ENCODE measurements around the gene BPIFA3. TPM values are rescaled to one million over a fixed set of nuclear protein-coding genes. Genes with fewer than 3 reads are reported as not detected.
A peak's percentile ranks its signal among the peaks of the same experiment; 100 is the strongest.

BPIFA3 gene
- total and polyA plus RNA-seq, 2 experiments from 2014 or later: not detected

DNA sequence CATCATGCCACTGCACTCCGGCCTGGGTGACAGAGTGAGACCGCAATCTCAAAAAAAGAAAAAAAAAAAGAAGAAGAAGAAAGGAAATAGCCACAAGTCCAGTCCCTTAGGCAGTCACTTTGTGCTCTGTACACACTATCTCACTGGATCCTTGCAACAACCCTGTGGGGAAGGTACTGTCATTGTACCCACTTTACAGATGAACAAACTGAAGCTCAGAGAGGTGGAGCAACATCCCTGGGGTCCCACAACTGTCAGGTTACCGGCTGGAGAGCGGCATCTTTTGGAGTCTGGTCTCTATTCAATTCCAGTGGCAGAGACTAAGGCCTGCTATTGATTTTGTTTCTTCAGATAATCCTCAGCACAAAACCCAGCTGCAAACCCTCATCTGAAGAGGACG, 37.0 kb upstream of the BPIFA3 start:
- no peak overlapping the region for H3K27ac Mint-ChIP-seq
- H3K27me3 Mint-ChIP-seq (ENCODE audit: insufficient read depth, low read depth, poor library complexity): peaks cover 4% of the 10 kb centered on the region
- no peak overlapping the region for H3K4me3 ChIP-seq
- no peaks in the 10 kb centered on the region for H3K9me2 ChIP-seq (ENCODE audit: insufficient read depth)
- DNase-seq (ENCODE audit: low spot score) (no peak), ATAC-seq (no peak)
- no peaks in the 10 kb centered on the region for H3K79me2 ChIP-seq (replicated peaks; ENCODE audit: insufficient read depth)
- H3K4me3 Mint-ChIP-seq: no peak overlapping the region
- H3K9me3 Mint-ChIP-seq: peaks cover 14% of the 10 kb centered on the region
- no peaks in the 10 kb centered on the region for H4K20me1 ChIP-seq (replicated peaks; ENCODE audit: insufficient read depth)
- no peaks in the 10 kb centered on the region for H3F3A ChIP-seq (replicated peaks; ENCODE audit: low read depth)
- no peak overlapping the region for H2AFZ ChIP-seq
- TF ChIP-seq NANOG (IDR thresholded peaks at IDR 0.05; ENCODE audit: borderline replicate concordance) (no peak), STAT1 (IDR thresholded peaks at IDR 0.05; ENCODE audit: unreplicated experiment) (no peak), ZNF114 (CRISPR knock-in tag; IDR thresholded peaks at IDR 0.05) (no peak)
- H3K36me3 Mint-ChIP-seq (ENCODE audit: low read depth): no peaks in the 10 kb centered on the region; the same call in 2 of the 3 replicates
- H3K27me3 ChIP-seq (ENCODE audit: insufficient read depth): no peaks in the 10 kb centered on the region
- H3K4me1 ChIP-seq (ENCODE audit: insufficient read depth): no peaks in the 10 kb centered on the region
- no peaks in the 10 kb centered on the region for H3K36me3 ChIP-seq (ENCODE audit: insufficient read depth)
- H3K27ac ChIP-seq (ENCODE audit: low read depth): no peak overlapping the region
- peaks cover 10% of the 10 kb centered on the region for H3K4me1 Mint-ChIP-seq
- no peak overlapping the region for H3K4me2 ChIP-seq

GRCh38 chr20:33181482-33182093, 35.6 kb upstream of the BPIFA3 start:
- no peak overlapping the region for H3K4me3 ChIP-seq

More at GRCh38 chr20:33181482-33182093, 35.6 kb upstream of the BPIFA3 start:
- Mint-ChIP-seq H3K9me3 (peaks cover 18% of the 10 kb centered on the region), H3K4me1 (peaks cover 10% of the 10 kb centered on the region), H3K27ac (no peak overlapping the region; the same call in 1 of the 2 replicates), H3K36me3 (ENCODE audit: low read depth) (peaks cover 2% of the 10 kb centered on the region; the same call in 1 of the 3 replicates), H3K27me3 (ENCODE audit: insufficient read depth, low read depth, poor library complexity) (peaks cover 2% of the 10 kb centered on the region), H3K4me3 (no peak overlapping the region)
- Histone ChIP-seq H3K4me2 (no peak overlapping the region), H3K4me1 (ENCODE audit: insufficient read depth) (no peaks in the 10 kb centered on the region), H3K27me3 (ENCODE audit: insufficient read depth) (no peaks in the 10 kb centered on the region), H3F3A (replicated peaks; ENCODE audit: low read depth) (no peaks in the 10 kb centered on the region), H3K79me2 (replicated peaks; ENCODE audit: insufficient read depth) (no peaks in the 10 kb centered on the region), H3K36me3 (ENCODE audit: insufficient read depth) (no peaks in the 10 kb centered on the region), H2AFZ (no peak overlapping the region), H4K20me1 (replicated peaks; ENCODE audit: insufficient read depth) (no peaks in the 10 kb centered on the region), H3K27ac (ENCODE audit: low read depth) (no peak overlapping the region), H3K9me2 (ENCODE audit: insufficient read depth) (no peaks in the 10 kb centered on the region)
- peak; percentile 56 for DNase-seq (ENCODE audit: low spot score)
- ATAC-seq: peak; percentile 89
- TF ChIP-seq, protein P1, sequence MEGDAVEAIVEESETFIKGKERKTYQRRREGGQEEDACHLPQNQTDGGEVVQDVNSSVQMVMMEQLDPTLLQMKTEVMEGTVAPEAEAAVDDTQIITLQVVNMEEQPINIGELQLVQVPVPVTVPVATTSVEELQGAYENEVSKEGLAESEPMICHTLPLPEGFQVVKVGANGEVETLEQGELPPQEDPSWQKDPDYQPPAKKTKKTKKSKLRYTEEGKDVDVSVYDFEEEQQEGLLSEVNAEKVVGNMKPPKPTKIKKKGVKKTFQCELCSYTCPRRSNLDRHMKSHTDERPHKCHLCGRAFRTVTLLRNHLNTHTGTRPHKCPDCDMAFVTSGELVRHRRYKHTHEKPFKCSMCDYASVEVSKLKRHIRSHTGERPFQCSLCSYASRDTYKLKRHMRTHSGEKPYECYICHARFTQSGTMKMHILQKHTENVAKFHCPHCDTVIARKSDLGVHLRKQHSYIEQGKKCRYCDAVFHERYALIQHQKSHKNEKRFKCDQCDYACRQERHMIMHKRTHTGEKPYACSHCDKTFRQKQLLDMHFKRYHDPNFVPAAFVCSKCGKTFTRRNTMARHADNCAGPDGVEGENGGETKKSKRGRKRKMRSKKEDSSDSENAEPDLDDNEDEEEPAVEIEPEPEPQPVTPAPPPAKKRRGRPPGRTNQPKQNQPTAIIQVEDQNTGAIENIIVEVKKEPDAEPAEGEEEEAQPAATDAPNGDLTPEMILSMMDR (conservative IDR thresholded peaks at IDR 0.05; ENCODE audit: low read depth in 2 of 2): peak; percentile 39 to 70
- no peak for TF ChIP-seq ZNF462 (CRISPR knock-in tag; IDR thresholded peaks at IDR 0.05)
- TF ChIP-seq EZH2 (IDR thresholded peaks at IDR 0.05; ENCODE audit: low read depth, unreplicated experiment): no peak
- no peak for TF ChIP-seq STAT1 (IDR thresholded peaks at IDR 0.05; ENCODE audit: unreplicated experiment)
- TF ChIP-seq, protein P2, sequence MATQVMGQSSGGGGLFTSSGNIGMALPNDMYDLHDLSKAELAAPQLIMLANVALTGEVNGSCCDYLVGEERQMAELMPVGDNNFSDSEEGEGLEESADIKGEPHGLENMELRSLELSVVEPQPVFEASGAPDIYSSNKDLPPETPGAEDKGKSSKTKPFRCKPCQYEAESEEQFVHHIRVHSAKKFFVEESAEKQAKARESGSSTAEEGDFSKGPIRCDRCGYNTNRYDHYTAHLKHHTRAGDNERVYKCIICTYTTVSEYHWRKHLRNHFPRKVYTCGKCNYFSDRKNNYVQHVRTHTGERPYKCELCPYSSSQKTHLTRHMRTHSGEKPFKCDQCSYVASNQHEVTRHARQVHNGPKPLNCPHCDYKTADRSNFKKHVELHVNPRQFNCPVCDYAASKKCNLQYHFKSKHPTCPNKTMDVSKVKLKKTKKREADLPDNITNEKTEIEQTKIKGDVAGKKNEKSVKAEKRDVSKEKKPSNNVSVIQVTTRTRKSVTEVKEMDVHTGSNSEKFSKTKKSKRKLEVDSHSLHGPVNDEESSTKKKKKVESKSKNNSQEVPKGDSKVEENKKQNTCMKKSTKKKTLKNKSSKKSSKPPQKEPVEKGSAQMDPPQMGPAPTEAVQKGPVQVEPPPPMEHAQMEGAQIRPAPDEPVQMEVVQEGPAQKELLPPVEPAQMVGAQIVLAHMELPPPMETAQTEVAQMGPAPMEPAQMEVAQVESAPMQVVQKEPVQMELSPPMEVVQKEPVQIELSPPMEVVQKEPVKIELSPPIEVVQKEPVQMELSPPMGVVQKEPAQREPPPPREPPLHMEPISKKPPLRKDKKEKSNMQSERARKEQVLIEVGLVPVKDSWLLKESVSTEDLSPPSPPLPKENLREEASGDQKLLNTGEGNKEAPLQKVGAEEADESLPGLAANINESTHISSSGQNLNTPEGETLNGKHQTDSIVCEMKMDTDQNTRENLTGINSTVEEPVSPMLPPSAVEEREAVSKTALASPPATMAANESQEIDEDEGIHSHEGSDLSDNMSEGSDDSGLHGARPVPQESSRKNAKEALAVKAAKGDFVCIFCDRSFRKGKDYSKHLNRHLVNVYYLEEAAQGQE (IDR thresholded peaks at IDR 0.05; ENCODE audit: unreplicated experiment): no peak
- no peak for TF ChIP-seq ZNF331 (CRISPR knock-in tag; IDR thresholded peaks at IDR 0.05; ENCODE audit: low read depth)
